Ishikawa (cell line): ENCODE data around the gene BABAM2.

ENCODE experiments used
- CEBPB ChIP-seq: IDR thresholded peaks from 2 replicates; pipeline ENCODE4 v1.6.1; 2012
- CREB1 ChIP-seq: IDR thresholded peaks from 2 replicates; pipeline ENCODE4 v1.6.1; 2012; ENCODE audit warnings: low read depth
- EGR1 ChIP-seq: IDR thresholded peaks from 2 replicates; pipeline ENCODE4 v1.6.1; 2012
- EP300 ChIP-seq: IDR thresholded peaks from 2 replicates; pipeline ENCODE4 v1.6.1; 2012; ENCODE audit warnings: borderline replicate concordance
- FOXM1 ChIP-seq: IDR thresholded peaks from 2 replicates; pipeline ENCODE4 v1.6.1; 2012; ENCODE audit warnings: low read depth, borderline replicate concordance
- NFIC ChIP-seq: IDR thresholded peaks from 2 replicates; pipeline ENCODE4 v1.6.1; 2012
- TAF1 ChIP-seq: IDR thresholded peaks from 2 replicates; pipeline ENCODE4 v1.6.1; 2012; ENCODE audit warnings: low read depth, mild to moderate bottlenecking
- TF ChIP-seq, protein P1 (sequence below): IDR thresholded peaks from 2 replicates; pipeline ENCODE4 v1.6.1; 2012

DNA sequence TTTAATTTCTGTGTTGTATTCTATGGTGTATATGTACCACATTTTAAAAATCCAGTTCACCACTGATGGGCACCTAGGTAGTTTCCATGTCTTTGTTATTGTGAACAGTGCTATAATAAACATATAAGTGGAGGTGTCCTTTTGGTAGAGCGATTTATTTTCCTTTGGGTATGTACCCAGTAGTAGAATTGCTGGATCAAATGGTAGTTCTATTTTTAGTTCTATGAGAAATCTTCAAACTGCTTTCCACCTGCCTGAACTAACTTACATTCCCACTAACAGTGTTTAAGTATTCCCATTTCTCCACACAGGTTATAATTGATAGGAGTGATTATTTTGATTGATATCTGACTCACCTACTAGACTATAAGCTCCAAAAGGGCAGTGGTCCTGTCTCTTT, 148.2 kb downstream of the BABAM2 start:
- TF ChIP-seq TAF1, result no peak
- no peak for TF ChIP-seq CREB1
- no peak for TF ChIP-seq NFIC
- TF ChIP-seq EGR1, result no peak
- no peak for TF ChIP-seq EP300
- TF ChIP-seq CEBPB, result no peak
- TF ChIP-seq, protein P1, sequence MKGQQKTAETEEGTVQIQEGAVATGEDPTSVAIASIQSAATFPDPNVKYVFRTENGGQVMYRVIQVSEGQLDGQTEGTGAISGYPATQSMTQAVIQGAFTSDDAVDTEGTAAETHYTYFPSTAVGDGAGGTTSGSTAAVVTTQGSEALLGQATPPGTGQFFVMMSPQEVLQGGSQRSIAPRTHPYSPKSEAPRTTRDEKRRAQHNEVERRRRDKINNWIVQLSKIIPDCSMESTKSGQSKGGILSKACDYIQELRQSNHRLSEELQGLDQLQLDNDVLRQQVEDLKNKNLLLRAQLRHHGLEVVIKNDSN, result no peak
- TF ChIP-seq FOXM1, result no peak
